Hepatocyte (in vitro differentiated cells): ENCODE data around the gene DPP10. TPM values are rescaled to one million over a fixed set of nuclear protein-coding genes. Genes with fewer than 3 reads are reported as not detected.
A peak's percentile ranks its signal among the peaks of the same experiment; 100 is the strongest.

ENCODE experiments used
- DNase-seq: peaks from one replicate; pipeline ENCODE4 v3.0.0-alpha.2; 2016; ENCODE audit warnings: low spot score
- H2AFZ ChIP-seq: fragments of 200-600 bp; sonication (generic); 2 replicates; pipeline ENCODE4 v1.6.0; 2016; ENCODE audit warnings: antibody characterized with exemption, mild to moderate bottlenecking
- H3K27ac ChIP-seq: fragments of 200-600 bp; sonication (generic); 2 replicates; pipeline ENCODE4 v1.5.1; 2016; ENCODE audit warnings: mild to moderate bottlenecking
- H3K27me3 ChIP-seq: fragments of 200-600 bp; sonication (generic); 2 replicates; pipeline ENCODE4 v1.6.1; 2016
- H3K36me3 ChIP-seq: fragments of 200-600 bp; sonication (generic); replicated peaks from 2 replicates; pipeline ENCODE4 v1.5.1; 2016; ENCODE audit warnings: low read depth; ENCODE audit not compliant: insufficient read depth
- H3K4me1 ChIP-seq: fragments of 200-600 bp; sonication (generic); 2 replicates; pipeline ENCODE4 v1.5.1; 2016; ENCODE audit warnings: mild to moderate bottlenecking, moderate library complexity; ENCODE audit not compliant: insufficient read depth
- H3K4me2 ChIP-seq: fragments of 200-600 bp; sonication (generic); 2 replicates; pipeline ENCODE4 v1.6.0; 2016
- H3K4me3 ChIP-seq: fragments of 200-600 bp; sonication (generic); 2 replicates; pipeline ENCODE4 v1.5.1; 2016; ENCODE audit warnings: mild to moderate bottlenecking
- H3K79me2 ChIP-seq: fragments of 200-600 bp; sonication (generic); 2 replicates; pipeline ENCODE4 v1.6.0; 2017; ENCODE audit warnings: mild to moderate bottlenecking
- H3K9me2 ChIP-seq: fragments of 200-600 bp; sonication (generic); replicated peaks from 2 replicates; pipeline ENCODE4 v1.6.0; 2017; ENCODE audit warnings: mild to moderate bottlenecking; ENCODE audit not compliant: insufficient read depth
- H3K9me3 ChIP-seq: fragments of 200-600 bp; sonication (generic); 2 replicates; pipeline ENCODE4 v1.5.1; 2016; ENCODE audit warnings: low read depth, mild to moderate bottlenecking
- H4K20me1 ChIP-seq: fragments of 200-600 bp; sonication (generic); 2 replicates; pipeline ENCODE4 v1.6.0; 2016; ENCODE audit warnings: mild to moderate bottlenecking; ENCODE audit not compliant: insufficient read depth, poor library complexity, severe bottlenecking
- EZH2 ChIP-seq: fragments of 200-600 bp; sonication (generic); IDR thresholded peaks from 2 replicates; pipeline ENCODE4 v1.6.1; 2016; ENCODE audit warnings: antibody characterized with exemption, mild to moderate bottlenecking, borderline replicate concordance
- EZH2phosphoT487 ChIP-seq: fragments of 200-600 bp; sonication (generic); IDR thresholded peaks from one replicate; pipeline ENCODE4 v1.6.1; 2018; ENCODE audit warnings: antibody characterized with exemption, mild to moderate bottlenecking, low read depth, moderate library complexity; ENCODE audit not compliant: unreplicated experiment, severe bottlenecking
- WGBS: methylation state at CpG from one replicate; pipeline ENCODE4 v1.1.6; 2016; ENCODE audit warnings: low lambda C conversion rate; ENCODE audit errors: missing lambda C conversion rate; 5-methylcytosine and 5-hydroxymethylcytosine counted together
- polyA plus RNA-seq: library from polyadenylated mRNA; unstranded; fragments of >200 nt; fragmentation: Nextera tagmentation; extraction: Ambion mirVana; gene quantifications from 2 replicates; pipeline ENCODE4 v1.2.1, GENCODE V29; 2016
- total RNA-seq: library from RNA; depleted of rRNA; stranded (reverse); fragments of >200 nt; gene quantifications from 2 replicates; pipeline ENCODE4 v1.2.3, GENCODE V29; 2014
- TF ChIP-seq, protein P1 (sequence below): fragments of 200-600 bp; sonication (generic); IDR thresholded peaks from 2 replicates; pipeline ENCODE4 v1.5.1; 2016; ENCODE audit warnings: antibody characterized with exemption, mild to moderate bottlenecking; ENCODE audit not compliant: poor library complexity

The DPP10 gene
- total and polyA plus RNA-seq, 2 experiments from 2014 or later: 5.0 to 15.7 TPM

DNA sequence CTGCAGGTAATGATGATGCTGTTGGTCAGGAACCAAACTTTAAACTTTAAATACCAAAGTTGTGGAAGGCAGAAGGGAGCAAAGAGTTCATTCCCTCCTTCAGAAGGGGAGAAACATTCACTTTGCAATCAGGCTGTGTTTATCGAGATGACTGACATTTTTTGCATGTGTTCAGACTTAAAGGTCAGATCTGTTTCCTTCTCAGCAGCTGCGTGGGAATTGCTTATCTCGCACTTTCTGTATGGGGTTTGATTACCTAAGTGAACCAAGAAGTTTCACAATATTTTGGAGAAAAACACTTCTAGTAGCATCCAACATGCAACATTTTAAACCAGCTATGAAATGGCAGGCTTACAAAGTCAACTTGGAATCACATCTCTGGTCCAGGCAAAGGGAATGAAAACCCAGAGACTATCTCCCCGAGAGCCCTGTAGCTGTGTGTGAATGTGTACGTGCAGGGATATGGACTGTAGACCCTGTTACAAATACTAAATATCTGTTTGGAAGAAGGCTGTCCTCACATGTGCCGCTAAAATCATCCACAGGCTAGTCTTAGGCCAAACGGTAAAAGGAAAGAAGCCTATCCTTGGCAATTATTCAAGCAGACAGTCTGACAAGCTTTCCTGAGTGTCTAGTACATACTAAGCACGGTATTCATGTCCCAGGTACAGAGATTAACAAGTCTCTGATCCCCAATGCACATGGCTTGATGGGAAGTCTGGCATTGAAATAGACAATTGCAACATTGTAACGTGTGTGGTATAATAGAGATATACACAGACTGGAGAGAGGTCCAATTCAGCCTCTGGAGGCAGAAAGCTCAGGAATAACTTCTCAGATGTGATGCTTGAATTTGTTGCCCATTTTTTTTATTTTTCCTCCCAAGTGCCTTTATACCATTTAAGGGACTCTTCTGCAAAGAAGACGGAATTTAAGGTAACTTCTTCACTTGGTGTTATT lies 483.1 kb downstream of the DPP10 start:
- Histone ChIP-seq H3K36me3 (no peaks in the 10 kb centered on the region), H3K4me1 (no peaks in the 10 kb centered on the region), H3K27ac (no peak overlapping the region), H4K20me1 (no peaks in the 10 kb centered on the region), H3K4me3 (no peak overlapping the region), H3K79me2 (no peaks in the 10 kb centered on the region), H3K9me2 (no peaks in the 10 kb centered on the region), H3K27me3 (no peaks in the 10 kb centered on the region), H2AFZ (no peak overlapping the region), H3K4me2 (no peak overlapping the region), H3K9me3 (no peaks in the 10 kb centered on the region)
- TF ChIP-seq EZH2: no peak
- TF ChIP-seq EZH2phosphoT487: no peak
- TF ChIP-seq, protein P1, sequence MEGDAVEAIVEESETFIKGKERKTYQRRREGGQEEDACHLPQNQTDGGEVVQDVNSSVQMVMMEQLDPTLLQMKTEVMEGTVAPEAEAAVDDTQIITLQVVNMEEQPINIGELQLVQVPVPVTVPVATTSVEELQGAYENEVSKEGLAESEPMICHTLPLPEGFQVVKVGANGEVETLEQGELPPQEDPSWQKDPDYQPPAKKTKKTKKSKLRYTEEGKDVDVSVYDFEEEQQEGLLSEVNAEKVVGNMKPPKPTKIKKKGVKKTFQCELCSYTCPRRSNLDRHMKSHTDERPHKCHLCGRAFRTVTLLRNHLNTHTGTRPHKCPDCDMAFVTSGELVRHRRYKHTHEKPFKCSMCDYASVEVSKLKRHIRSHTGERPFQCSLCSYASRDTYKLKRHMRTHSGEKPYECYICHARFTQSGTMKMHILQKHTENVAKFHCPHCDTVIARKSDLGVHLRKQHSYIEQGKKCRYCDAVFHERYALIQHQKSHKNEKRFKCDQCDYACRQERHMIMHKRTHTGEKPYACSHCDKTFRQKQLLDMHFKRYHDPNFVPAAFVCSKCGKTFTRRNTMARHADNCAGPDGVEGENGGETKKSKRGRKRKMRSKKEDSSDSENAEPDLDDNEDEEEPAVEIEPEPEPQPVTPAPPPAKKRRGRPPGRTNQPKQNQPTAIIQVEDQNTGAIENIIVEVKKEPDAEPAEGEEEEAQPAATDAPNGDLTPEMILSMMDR: no peak
- peak; percentile 9 for DNase-seq
- 75% methylated on average over 10 of the region's 10 CpGs for WGBS

DNA sequence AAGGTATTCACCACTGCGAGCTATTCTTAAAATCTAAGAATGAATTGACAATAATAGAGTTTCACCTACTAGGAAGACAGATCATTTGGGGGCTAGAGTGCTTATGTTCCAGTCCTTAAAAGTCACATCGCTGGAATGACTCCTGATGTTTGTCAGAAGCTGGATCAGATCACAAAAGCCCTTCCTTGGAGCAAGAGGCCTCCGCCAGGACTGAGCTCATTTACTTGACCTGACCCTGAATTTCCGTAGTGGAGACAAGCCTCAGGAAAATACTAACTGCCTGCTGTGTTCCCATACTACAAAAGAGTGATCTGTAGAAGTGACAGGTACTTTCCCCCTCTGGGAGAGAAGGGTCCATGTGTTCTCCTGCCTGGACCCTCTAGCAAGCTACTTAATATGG lies 483.9 kb downstream of the DPP10 start:
- no peak overlapping the region for H3K4me2 ChIP-seq
- no peaks in the 10 kb centered on the region for H3K9me2 ChIP-seq
- TF ChIP-seq EZH2phosphoT487 (no peak), EZH2 (no peak)
- TF ChIP-seq, protein P1: no peak
- H3K4me1 ChIP-seq: no peaks in the 10 kb centered on the region
- no peaks in the 10 kb centered on the region for H3K9me3 ChIP-seq
- 84% methylated on average over 4 of the region's 4 CpGs for WGBS
- H3K36me3 ChIP-seq: no peaks in the 10 kb centered on the region
- H3K27ac ChIP-seq: no peak overlapping the region
- H3K79me2 ChIP-seq: no peaks in the 10 kb centered on the region
- DNase-seq: no peak
- no peak overlapping the region for H2AFZ ChIP-seq
- no peaks in the 10 kb centered on the region for H4K20me1 ChIP-seq
- H3K4me3 ChIP-seq: no peak overlapping the region
- no peaks in the 10 kb centered on the region for H3K27me3 ChIP-seq

DNA sequence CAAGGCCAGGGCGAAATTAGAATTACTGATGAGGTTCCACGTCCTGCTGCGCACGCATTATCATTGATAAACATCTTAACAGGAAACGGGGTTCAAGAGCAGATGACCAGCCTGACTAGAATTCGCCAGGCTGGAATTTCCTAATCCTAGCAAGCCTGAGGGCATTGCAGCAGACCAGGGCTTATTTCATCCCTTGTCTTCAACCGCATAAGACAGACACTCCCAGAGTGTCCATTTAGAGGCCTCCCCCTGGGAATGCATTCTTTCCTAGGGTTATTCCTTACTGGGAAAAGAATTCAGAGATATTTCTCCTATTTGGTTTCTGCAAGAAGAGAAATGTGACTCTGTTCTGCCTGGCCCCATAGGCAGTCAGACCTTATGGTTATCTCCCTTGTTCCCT lies 486.8 kb downstream of the DPP10 start:
- no peaks in the 10 kb centered on the region for H3K79me2 ChIP-seq
- no peak overlapping the region for H3K4me3 ChIP-seq
- H3K9me2 ChIP-seq: no peaks in the 10 kb centered on the region
- H3K27ac ChIP-seq: no peak overlapping the region
- H3K36me3 ChIP-seq: no peaks in the 10 kb centered on the region
- 89% methylated on average over 7 of the region's 7 CpGs for WGBS
- no peak overlapping the region for H3K4me2 ChIP-seq
- H3K4me1 ChIP-seq: no peaks in the 10 kb centered on the region
- TF ChIP-seq, protein P1: no peak
- no peak for TF ChIP-seq EZH2
- no peaks in the 10 kb centered on the region for H3K27me3 ChIP-seq
- H2AFZ ChIP-seq: no peak overlapping the region
- no peak for DNase-seq
- H3K9me3 ChIP-seq: no peaks in the 10 kb centered on the region
- H4K20me1 ChIP-seq: no peaks in the 10 kb centered on the region
